ENCODE data around the gene CDC16. TPM values are rescaled to one million over a fixed set of nuclear protein-coding genes. Genes with fewer than 3 reads are reported as not detected.
A peak's percentile ranks its signal among the peaks of the same experiment; 100 is the strongest.

The CDC16 gene
- total RNA-seq, 2 experiments from 2014 or later: 23.1 to 48.7 TPM

DNA sequence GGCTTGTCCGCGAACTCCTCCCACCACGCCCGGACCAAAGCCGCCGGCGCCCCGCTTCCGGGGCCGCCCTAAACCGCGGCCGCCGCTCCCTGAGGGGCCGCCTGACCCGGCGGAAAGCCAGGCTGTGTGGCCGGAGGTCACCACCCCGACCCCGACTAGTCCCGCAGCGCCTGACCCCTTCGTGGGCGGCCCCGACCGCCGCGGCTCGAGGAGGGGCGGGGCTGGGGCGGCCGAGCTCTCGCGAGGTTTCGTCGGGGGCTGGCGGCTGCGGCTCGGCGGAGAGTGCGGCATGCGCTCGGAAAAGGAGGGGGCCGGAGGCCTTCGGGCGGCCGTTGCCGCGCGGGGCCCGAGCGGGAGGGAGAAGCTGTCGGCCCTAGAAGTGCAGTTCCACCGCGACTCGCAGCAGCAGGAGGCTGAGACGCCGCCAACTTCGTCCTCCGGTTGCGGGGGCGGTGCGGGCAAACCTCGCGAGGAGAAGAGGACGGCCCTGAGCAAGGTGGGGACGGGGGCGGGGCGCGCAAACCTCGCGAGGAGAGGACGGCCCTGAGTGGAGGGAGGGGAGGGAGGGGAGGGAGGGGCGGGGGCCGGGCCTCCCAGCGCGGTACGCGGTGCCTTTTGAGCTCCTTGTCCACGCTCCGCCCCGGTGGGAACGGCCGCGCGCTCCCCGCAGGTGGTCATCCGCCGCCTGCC lies 46.8 kb downstream of the CDC16 start, which contains the start of gene UPF3A:
Gene UPF3A (plus strand): TSS at position 251 of the 690 bp plus-strand sequence. CDS start 39 bp downstream, at position 290.
- intact Hi-C loops (cut with micrococcal nuclease; ENCODE audit: unreplicated experiment): loop anchor here (2.0 kb wide), 2 partner anchors 21 to 47 kb away; partner anchors contain the start of gene CDC16
- peak within 1 kb of the TSS; percentile 85 for H3K4me3 ChIP-seq (ENCODE audit: low read depth, low read length, poor library complexity, severe bottlenecking)
- ChIA-PET CTCF (ENCODE audit: unreplicated experiment) (interaction anchor here (0.6 kb wide), 1 partner anchor 377 kb away, joined by 4 read pairs; no protein-coding TSS in a partner anchor), POLR2A (interaction anchor here (0.8 to 1.0 kb wide), 4 partner anchors 13 to 55 kb away, joined by 3 read pairs; no protein-coding TSS in a partner anchor)
- no peaks in the 10 kb centered on the region for H3K9me3 ChIP-seq (ENCODE audit: low read length)
- BruUV-seq (replicated peaks): no TSS peak
- DNase-seq (ENCODE audit: low spot score): peak; percentile 81
- H2AFZ ChIP-seq (ENCODE audit: low read length): peak within 1 kb of the TSS; percentile 55; the same call in 1 of the 2 replicates
- no peak for TF ChIP-seq EZH2phosphoT487 (IDR thresholded peaks at IDR 0.05; ENCODE audit: borderline replicate concordance, low read depth, low read length)
- TF ChIP-seq, protein P1, sequence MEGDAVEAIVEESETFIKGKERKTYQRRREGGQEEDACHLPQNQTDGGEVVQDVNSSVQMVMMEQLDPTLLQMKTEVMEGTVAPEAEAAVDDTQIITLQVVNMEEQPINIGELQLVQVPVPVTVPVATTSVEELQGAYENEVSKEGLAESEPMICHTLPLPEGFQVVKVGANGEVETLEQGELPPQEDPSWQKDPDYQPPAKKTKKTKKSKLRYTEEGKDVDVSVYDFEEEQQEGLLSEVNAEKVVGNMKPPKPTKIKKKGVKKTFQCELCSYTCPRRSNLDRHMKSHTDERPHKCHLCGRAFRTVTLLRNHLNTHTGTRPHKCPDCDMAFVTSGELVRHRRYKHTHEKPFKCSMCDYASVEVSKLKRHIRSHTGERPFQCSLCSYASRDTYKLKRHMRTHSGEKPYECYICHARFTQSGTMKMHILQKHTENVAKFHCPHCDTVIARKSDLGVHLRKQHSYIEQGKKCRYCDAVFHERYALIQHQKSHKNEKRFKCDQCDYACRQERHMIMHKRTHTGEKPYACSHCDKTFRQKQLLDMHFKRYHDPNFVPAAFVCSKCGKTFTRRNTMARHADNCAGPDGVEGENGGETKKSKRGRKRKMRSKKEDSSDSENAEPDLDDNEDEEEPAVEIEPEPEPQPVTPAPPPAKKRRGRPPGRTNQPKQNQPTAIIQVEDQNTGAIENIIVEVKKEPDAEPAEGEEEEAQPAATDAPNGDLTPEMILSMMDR (conservative IDR thresholded peaks at IDR 0.05; ENCODE audit: low read length): no peak
- no peaks in the 10 kb centered on the region for H3K9me2 ChIP-seq (ENCODE audit: insufficient read depth, low read length)
- peaks cover 20% of the 10 kb centered on the region for H3K4me1 ChIP-seq (ENCODE audit: insufficient read depth, low read length, poor library complexity, severe bottlenecking)
- H4K20me1 ChIP-seq (ENCODE audit: insufficient read depth, low read length): no peaks in the 10 kb centered on the region
- H3K4me2 ChIP-seq (ENCODE audit: low read length): peak within 1 kb of the TSS; percentile 87
- H3K79me2 ChIP-seq (ENCODE audit: insufficient read depth, low read depth, low read length): peaks cover 19% of the 10 kb centered on the region
- peak within 1 kb of the TSS; percentile 86 for H3K27ac ChIP-seq (ENCODE audit: low read depth, low read length, poor library complexity, severe bottlenecking)
- H3K36me3 ChIP-seq (ENCODE audit: insufficient read depth, low read length): peaks cover 44% of the 10 kb centered on the region

DNA sequence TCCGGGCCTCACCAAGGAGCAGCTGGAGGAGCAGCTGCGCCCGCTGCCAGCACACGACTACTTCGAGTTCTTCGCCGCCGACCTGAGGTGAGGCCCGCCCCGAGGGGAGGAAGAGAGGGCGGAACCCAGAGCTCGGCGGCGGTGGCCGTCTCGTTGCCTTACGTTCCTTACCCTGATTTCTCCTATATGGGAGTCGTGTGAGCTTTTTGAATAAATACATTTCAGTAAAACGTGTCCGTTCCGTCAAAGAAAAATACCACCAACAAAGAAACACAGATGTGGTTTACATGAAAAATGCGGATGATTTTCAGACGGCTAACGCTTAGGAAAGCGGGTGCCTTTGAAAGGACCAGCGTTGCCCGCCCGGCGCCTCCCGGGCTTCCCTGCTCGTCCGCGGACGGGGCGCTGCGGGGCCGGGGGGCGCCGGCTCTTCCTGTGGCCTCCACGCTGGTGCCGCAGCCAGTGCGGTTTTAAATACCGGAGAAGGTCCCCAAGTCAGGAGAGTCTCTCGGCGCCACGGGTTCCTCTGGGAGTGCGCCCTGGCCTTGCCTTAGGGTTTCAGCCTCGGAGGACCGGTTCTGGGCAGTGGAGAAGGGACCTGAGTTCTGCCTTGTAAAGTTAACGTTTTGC lies 47.5 kb downstream of the CDC16 start:
- Histone ChIP-seq H3K4me3 (ENCODE audit: low read depth, low read length, poor library complexity, severe bottlenecking) (peak overlapping the region; percentile 85), H3K4me1 (ENCODE audit: insufficient read depth, low read length, poor library complexity, severe bottlenecking) (peaks cover 20% of the 10 kb centered on the region), H3K79me2 (ENCODE audit: insufficient read depth, low read depth, low read length) (peaks cover 19% of the 10 kb centered on the region), H3K4me2 (ENCODE audit: low read length) (peak overlapping the region; percentile 87), H3K36me3 (ENCODE audit: insufficient read depth, low read length) (peaks cover 48% of the 10 kb centered on the region), H3K9me2 (ENCODE audit: insufficient read depth, low read length) (no peaks in the 10 kb centered on the region), H2AFZ (ENCODE audit: low read length) (no peak overlapping the region), H3K9me3 (ENCODE audit: low read length) (no peaks in the 10 kb centered on the region), H4K20me1 (ENCODE audit: insufficient read depth, low read length) (no peaks in the 10 kb centered on the region), H3K27ac (ENCODE audit: low read depth, low read length, poor library complexity, severe bottlenecking) (peak overlapping the region; percentile 86)
- peak; percentile 71 for DNase-seq (ENCODE audit: low spot score)
- TF ChIP-seq, protein P1 (conservative IDR thresholded peaks at IDR 0.05; ENCODE audit: low read length): no peak
- TF ChIP-seq EZH2phosphoT487 (IDR thresholded peaks at IDR 0.05; ENCODE audit: borderline replicate concordance, low read depth, low read length): no peak
- intact Hi-C loops (cut with micrococcal nuclease; ENCODE audit: unreplicated experiment): no loop called here
- POLR2A ChIA-PET: interaction anchor here (0.8 to 1.0 kb wide), 4 partner anchors 13 to 54 kb away, joined by 3 read pairs; no protein-coding TSS in a partner anchor
- BruUV-seq (replicated peaks): no TSS peak
- CTCF ChIA-PET (ENCODE audit: unreplicated experiment): interaction anchor here (0.6 kb wide), 1 partner anchor 378 kb away, joined by 4 read pairs; no protein-coding TSS in a partner anchor
